Caco-2 (cell line): Measurements from ENCODE around the gene RAD51B. TPM values are rescaled to one million over a fixed set of nuclear protein-coding genes. Genes with fewer than 3 reads are reported as not detected.

Source experiments
- BruUV-seq: library from RNA; stranded (reverse); fragments of 400-500 nt; replicated peaks from 2 replicates; lab custom pipeline; 2021; lab: Mats Ljungman, UMichigan
- CTCF ChIA-PET: fragments of 300-600 bp; sonication (Branson Sonifier 250); formaldehyde crosslinking; loops from one replicate; lab custom pipeline; 2022; ENCODE audit warnings: antibody characterized with exemption; lab: Charles Lee
- POLR2A ChIA-PET: fragments of 300-600 bp; sonication (Branson Sonifier 250); formaldehyde crosslinking; loops from one replicate; lab custom pipeline; 2022; ENCODE audit warnings: antibody characterized with exemption; lab: Charles Lee
- DNase-seq, 2 experiments: peaks; one replicate each; pipeline versions ENCODE4 v3.0.0 to v3.0.0-alpha.2; 2020 to 2022
- H3K27me3 ChIP-seq: replicated peaks from 2 replicates; pipeline ENCODE4 v1.6.0; 2011; ENCODE audit warnings: low read length; ENCODE audit not compliant: control insufficient read depth, insufficient read depth
- H3K36me3 ChIP-seq: 2 replicates; pipeline ENCODE4 v1.5.1; 2011; ENCODE audit warnings: low read length; ENCODE audit not compliant: control insufficient read depth, insufficient read depth
- H3K4me1 ChIP-seq: fragments of 250-450 bp; sonication (Bioruptor Pico); 2 replicates; pipeline ENCODE4 v1.5.1; 2020; ENCODE audit warnings: mild to moderate bottlenecking
- H3K4me3 ChIP-seq: 2 replicates; pipeline ENCODE4 v1.5.1; 2011; ENCODE audit warnings: low read depth, mild to moderate bottlenecking, control low read depth, low read length
- H3K9me3 ChIP-seq: fragments of 250-450 bp; sonication (Bioruptor Pico); 2 replicates; pipeline ENCODE4 v1.5.1; 2020; ENCODE audit warnings: mild to moderate bottlenecking, moderate library complexity
- H3K27ac Mint-ChIP-seq: one replicate; pipeline ENCODE4 v1.8.0; 2022; ENCODE audit warnings: mixed read lengths; ENCODE audit not compliant: unreplicated experiment
- H3K27me3 Mint-ChIP-seq: one replicate; pipeline ENCODE4 v1.8.0; 2022; ENCODE audit warnings: mixed read lengths; ENCODE audit not compliant: insufficient read depth, unreplicated experiment
- H3K36me3 Mint-ChIP-seq: one replicate; pipeline ENCODE4 v1.8.0; 2022; ENCODE audit warnings: mild to moderate bottlenecking, mixed read lengths; ENCODE audit not compliant: insufficient read depth, unreplicated experiment
- H3K4me1 Mint-ChIP-seq: one replicate; pipeline ENCODE4 v1.8.0; 2022; ENCODE audit warnings: low read depth, mixed read lengths; ENCODE audit not compliant: unreplicated experiment
- H3K4me3 Mint-ChIP-seq: one replicate; pipeline ENCODE4 v1.8.0; 2022; ENCODE audit warnings: mild to moderate bottlenecking, moderate library complexity, mixed read lengths; ENCODE audit not compliant: unreplicated experiment
- H3K9me3 Mint-ChIP-seq: one replicate; pipeline ENCODE4 v1.8.0; 2022; ENCODE audit warnings: mixed read lengths; ENCODE audit not compliant: unreplicated experiment
- CTCF ChIP-seq, 2 experiments: fragments of 200-600 bp in 1 of 2; IDR thresholded peaks; 1 replicate in 1 of 2; 2 replicates in 1 of 2; pipeline versions ENCODE4 v1.5.1 to v1.8.0; 2011 to 2022; ENCODE audit warnings: antibody characterized with exemption in 1 of 2, control low read depth in 1 of 2, inconsistent platforms in 1 of 2, low read depth in 1 of 2, low read length in 1 of 2, mild to moderate bottlenecking in 1 of 2, moderate library complexity in 1 of 2; ENCODE audit not compliant: insufficient read depth in 1 of 2, severe bottlenecking in 1 of 2, unreplicated experiment in 1 of 2
- intact Hi-C: fragments of 100-400 bp; cut with micrococcal nuclease; formaldehyde crosslinking; loops from one replicate; pipeline ENCODE4 v1.10.0; 2022; ENCODE audit not compliant: unreplicated experiment
- total RNA-seq: library from RNA; stranded (reverse); gene quantifications from 2 replicates; pipeline ENCODE4 v1.2.3, GENCODE V29; 2022

RAD51B gene
- total RNA-seq, 1 experiment from 2014 or later = 16.7 TPM

GRCh38 chr14:67900231-67900630 is 80.7 kb downstream of the RAD51B start:
- H3K27me3 ChIP-seq = no peaks in the 10 kb centered on the region
- no peak for TF ChIP-seq CTCF (IDR thresholded peaks at IDR 0.05; ENCODE audit: insufficient read depth in 1 of 2, low read depth in 1 of 2, low read length in 1 of 2, severe bottlenecking in 1 of 2, unreplicated experiment in 1 of 2)
- intact Hi-C loops = no loop called here
- no peak overlapping the region for H3K4me3 ChIP-seq
- Mint-ChIP-seq H3K4me3 (no peak overlapping the region), H3K27ac (no peak overlapping the region), H3K36me3 (no peaks in the 10 kb centered on the region), H3K27me3 (no peaks in the 10 kb centered on the region), H3K4me1 (no peaks in the 10 kb centered on the region), H3K9me3 (no peaks in the 10 kb centered on the region)
- ChIA-PET POLR2A (no interaction called here), CTCF (interaction anchor here (1.0 kb wide), 1 partner anchor 41 kb away, joined by 3 read pairs; no protein-coding TSS in a partner anchor)
- no peaks in the 10 kb centered on the region for H3K4me1 ChIP-seq
- H3K36me3 ChIP-seq = no peaks in the 10 kb centered on the region
- no peak for DNase-seq
- no TSS peak for BruUV-seq
- peaks cover 5% of the 10 kb centered on the region for H3K9me3 ChIP-seq

- no peak for TF ChIP-seq CTCF (IDR thresholded peaks at IDR 0.05; ENCODE audit: insufficient read depth in 1 of 2, low read depth in 1 of 2, low read length in 1 of 2, severe bottlenecking in 1 of 2, unreplicated experiment in 1 of 2)
- DNase-seq = no peak
- no TSS peak for BruUV-seq
- no peaks in the 10 kb centered on the region for H3K36me3 ChIP-seq
- ChIA-PET POLR2A (no interaction called here), CTCF (no interaction called here)
- H3K4me3 ChIP-seq = no peak overlapping the region
- Mint-ChIP-seq H3K4me1 (no peaks in the 10 kb centered on the region), H3K27me3 (no peaks in the 10 kb centered on the region), H3K27ac (no peak overlapping the region), H3K9me3 (peaks cover 12% of the 10 kb centered on the region), H3K36me3 (no peaks in the 10 kb centered on the region), H3K4me3 (no peak overlapping the region)
- H3K9me3 ChIP-seq = peaks cover 5% of the 10 kb centered on the region; the same call in 1 of the 2 replicates
- intact Hi-C loops = no loop called here
- no peaks in the 10 kb centered on the region for H3K4me1 ChIP-seq
- H3K27me3 ChIP-seq = no peaks in the 10 kb centered on the region
These were observed 88.6 kb downstream of the RAD51B start for GRCh38 chr14:67908052-67908754.

- H3K4me1 Mint-ChIP-seq = no peaks in the 10 kb centered on the region
- no TSS peak for BruUV-seq
- H3K27ac Mint-ChIP-seq = no peak overlapping the region
- Histone ChIP-seq H3K36me3 (no peaks in the 10 kb centered on the region), H3K4me1 (no peaks in the 10 kb centered on the region), H3K4me3 (no peak overlapping the region), H3K27me3 (no peaks in the 10 kb centered on the region), H3K9me3 (no peaks in the 10 kb centered on the region)
- no peaks in the 10 kb centered on the region for H3K36me3 Mint-ChIP-seq
- peaks cover 3% of the 10 kb centered on the region for H3K9me3 Mint-ChIP-seq
- DNase-seq = no peak
- H3K4me3 Mint-ChIP-seq = no peak overlapping the region
- no peaks in the 10 kb centered on the region for H3K27me3 Mint-ChIP-seq
- CTCF ChIA-PET = no interaction called here
- no peak for TF ChIP-seq CTCF (IDR thresholded peaks at IDR 0.05; ENCODE audit: insufficient read depth in 1 of 2, low read depth in 1 of 2, low read length in 1 of 2, severe bottlenecking in 1 of 2, unreplicated experiment in 1 of 2)
- POLR2A ChIA-PET = no interaction called here
- intact Hi-C loops = no loop called here
These were observed 92.0 kb downstream of the RAD51B start for GRCh38 chr14:67911562-67911961.
